Upper lobe of left lung (tissue), 4 donors: ENCODE data around the gene SHISA6.

Experiments used
- CTCF ChIP-seq, 6 experiments: fragments of 450-650 bp in 4 of 6; fragments of 200-600 bp in 2 of 6; sonication (generic) in 2 of 6; IDR thresholded peaks; one replicate each; pipeline ENCODE4 v1.5.1; 2016 to 2019; ENCODE audit warnings: antibody characterized with exemption in 6 of 6
- EP300 ChIP-seq, 4 donors: sonication (generic); formaldehyde crosslinking; IDR thresholded peaks; one replicate each; pipeline ENCODE4 v1.5.1; 2017; ENCODE audit warnings: antibody characterized with exemption in 4 of 4, control low read depth in 2 of 4
- POLR2A ChIP-seq, 4 donors: fragments of 450-650 bp; IDR thresholded peaks; one replicate each; pipeline ENCODE4 v1.5.1; 2016 to 2017; ENCODE audit warnings: antibody characterized with exemption in 4 of 4, mild to moderate bottlenecking in 2 of 4

GRCh38 chr17:11391134-11391533 lies 150.1 kb downstream of the SHISA6 start:
- TF ChIP-seq POLR2A (IDR thresholded peaks at IDR 0.05) (no peak), EP300 (IDR thresholded peaks at IDR 0.05) (no peak), CTCF (IDR thresholded peaks at IDR 0.05) (peak in 3 of 6 experiments; percentile 15 to 28 (median 26))
